GM12801 (cell line): Measurements from ENCODE around the gene B3GALNT1.

Experiments used
- TF ChIP-seq, protein P1 (sequence below): IDR thresholded peaks from one replicate; pipeline ENCODE4 v1.5.1; 2011; ENCODE audit warnings: control low read depth; ENCODE audit not compliant: insufficient read length; ENCODE audit errors: extremely low read depth

B3GALNT1 gene

GRCh38 chr3:161101609-161102008 is 3.5 kb downstream of the B3GALNT1 start:
- TF ChIP-seq, protein P1, sequence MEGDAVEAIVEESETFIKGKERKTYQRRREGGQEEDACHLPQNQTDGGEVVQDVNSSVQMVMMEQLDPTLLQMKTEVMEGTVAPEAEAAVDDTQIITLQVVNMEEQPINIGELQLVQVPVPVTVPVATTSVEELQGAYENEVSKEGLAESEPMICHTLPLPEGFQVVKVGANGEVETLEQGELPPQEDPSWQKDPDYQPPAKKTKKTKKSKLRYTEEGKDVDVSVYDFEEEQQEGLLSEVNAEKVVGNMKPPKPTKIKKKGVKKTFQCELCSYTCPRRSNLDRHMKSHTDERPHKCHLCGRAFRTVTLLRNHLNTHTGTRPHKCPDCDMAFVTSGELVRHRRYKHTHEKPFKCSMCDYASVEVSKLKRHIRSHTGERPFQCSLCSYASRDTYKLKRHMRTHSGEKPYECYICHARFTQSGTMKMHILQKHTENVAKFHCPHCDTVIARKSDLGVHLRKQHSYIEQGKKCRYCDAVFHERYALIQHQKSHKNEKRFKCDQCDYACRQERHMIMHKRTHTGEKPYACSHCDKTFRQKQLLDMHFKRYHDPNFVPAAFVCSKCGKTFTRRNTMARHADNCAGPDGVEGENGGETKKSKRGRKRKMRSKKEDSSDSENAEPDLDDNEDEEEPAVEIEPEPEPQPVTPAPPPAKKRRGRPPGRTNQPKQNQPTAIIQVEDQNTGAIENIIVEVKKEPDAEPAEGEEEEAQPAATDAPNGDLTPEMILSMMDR = no peak

GRCh38 chr3:161100994-161101393 is 4.2 kb downstream of the B3GALNT1 start:
- TF ChIP-seq, protein P1 = no peak

DNA sequence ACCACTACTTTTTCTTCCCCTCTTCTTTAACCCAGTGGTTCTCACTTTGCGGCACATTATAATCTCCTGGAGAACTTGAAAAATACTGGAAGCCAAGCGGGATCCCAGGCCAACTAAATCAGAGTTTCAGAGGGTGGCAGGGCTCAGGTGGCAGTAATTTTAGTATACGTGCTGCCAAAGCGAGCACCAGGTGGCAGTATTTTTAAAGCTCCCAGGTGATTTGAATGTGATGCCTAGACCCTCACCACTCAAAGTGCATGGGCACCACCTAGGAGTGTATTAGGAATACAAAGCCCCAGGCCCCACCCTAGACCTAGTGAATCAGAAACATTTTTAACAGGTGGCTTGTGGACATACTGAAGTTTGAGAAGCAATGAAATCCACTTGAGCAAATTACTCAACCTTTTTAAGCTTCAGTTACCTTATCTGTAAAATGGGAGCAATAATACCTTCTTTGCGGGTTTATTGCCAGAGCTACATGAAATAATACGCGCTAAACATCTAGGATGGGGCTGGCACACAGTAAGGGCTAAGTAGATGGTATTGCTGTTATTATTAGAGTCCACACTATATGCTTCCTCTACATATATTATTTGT is 8.3 kb downstream of the B3GALNT1 start:
- TF ChIP-seq, protein P1 = no peak

GRCh38 chr3:161093895-161094294 is 11.3 kb downstream of the B3GALNT1 start:
- TF ChIP-seq, protein P1 = no peak

- TF ChIP-seq, protein P1 = no peak
Observed at GRCh38 chr3:161084277-161084676, 20.9 kb downstream of the B3GALNT1 start.

GRCh38 chr3:161083131-161083530 is 22.0 kb downstream of the B3GALNT1 start:
- TF ChIP-seq, protein P1 = no peak

- TF ChIP-seq, protein P1 = no peak
Observed at GRCh38 chr3:161082063-161082462, 23.1 kb downstream of the B3GALNT1 start.

DNA sequence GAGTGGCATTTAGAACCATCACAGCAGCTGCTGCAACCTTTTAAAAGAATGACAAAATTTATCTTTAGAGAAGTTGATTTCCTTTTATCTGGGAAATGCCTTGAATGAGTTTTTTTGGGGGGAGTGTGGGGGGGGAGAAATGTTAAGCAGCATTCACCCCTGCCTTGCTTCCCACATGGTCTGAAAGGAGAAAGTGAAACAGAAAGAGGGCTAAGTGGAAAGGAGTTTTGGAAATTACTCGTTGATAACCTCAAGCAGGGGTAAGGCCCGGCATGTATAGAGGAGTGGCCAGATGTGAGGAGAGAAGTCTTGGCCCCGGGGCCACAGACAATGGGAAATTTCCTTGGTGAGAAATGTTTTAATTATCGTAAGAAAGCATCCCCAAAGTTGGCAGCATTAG is 23.5 kb downstream of the B3GALNT1 start:
- TF ChIP-seq, protein P1 = no peak
